ENCODE data around the gene TRIM7. TPM values are rescaled to one million over a fixed set of nuclear protein-coding genes. Genes with fewer than 3 reads are reported as not detected.

The TRIM7 gene
- total and polyA plus RNA-seq, 9 of the 15 experiments (the other 6 are each of a cell fraction or from before 2014, with no cell fraction given), result 2.6 to 14.9 (median 8.9) TPM

- TF ChIP-seq ZC3H8 (IDR thresholded peaks at IDR 0.05) (no peak), TOE1 (IDR thresholded peaks at IDR 0.05; ENCODE audit: borderline replicate concordance) (no peak), TOE1 (CRISPR knock-in tag; IDR thresholded peaks at IDR 0.05; ENCODE audit: borderline replicate concordance, low read depth) (no peak), MCM3 (IDR thresholded peaks at IDR 0.05) (no peak), OTX1 (CRISPR knock-in tag; IDR thresholded peaks at IDR 0.05) (peak; percentile 73), TAF9B (IDR thresholded peaks at IDR 0.05; ENCODE audit: partially characterized antibody) (no peak), SMAD1 (IDR thresholded peaks at IDR 0.05; ENCODE audit: low read depth, low read length, partially characterized antibody) (no peak), PCBP1 (IDR thresholded peaks at IDR 0.05; ENCODE audit: low read depth, low read length, poor library complexity, severe bottlenecking) (no peak), RBM14 (IDR thresholded peaks at IDR 0.05; ENCODE audit: borderline replicate concordance, insufficient read depth, low read depth, low read length) (no peak), ARID1B (IDR thresholded peaks at IDR 0.05) (peak; percentile 52; the same call in 1 of the 2 replicates), KLF13 (tag; IDR thresholded peaks at IDR 0.05; ENCODE audit: borderline replicate concordance, low read depth) (no peak), POLR2AphosphoS2 (IDR thresholded peaks at IDR 0.05; ENCODE audit: low read length) (no peak), RBM15 (IDR thresholded peaks at IDR 0.05; ENCODE audit: insufficient read depth, low read length) (no peak), MIER1 (IDR thresholded peaks at IDR 0.05; ENCODE audit: low read depth) (peak; percentile 27; the same call in 1 of the 2 replicates), NEUROD1 (IDR thresholded peaks at IDR 0.05; ENCODE audit: borderline replicate concordance, low read depth, low read length, partially characterized antibody) (no peak), TFAP4 (CRISPR knock-in tag; IDR thresholded peaks at IDR 0.05; ENCODE audit: borderline replicate concordance) (peak; percentile 52; the same call in 1 of the 2 replicates), RCOR1 (IDR thresholded peaks at IDR 0.05; ENCODE audit: borderline replicate concordance in 1 of 2, low read depth in 2 of 2, low read length in 2 of 2) (no peak), HCFC1 (IDR thresholded peaks at IDR 0.05; ENCODE audit: low read depth, low read length) (no peak), MEF2A (IDR thresholded peaks at IDR 0.05; ENCODE audit: control insufficient read depth, low read depth, low read length) (no peak), PHF21A (IDR thresholded peaks at IDR 0.05; ENCODE audit: borderline replicate concordance, low read depth) (no peak)
- TF ChIP-seq, protein P1, sequence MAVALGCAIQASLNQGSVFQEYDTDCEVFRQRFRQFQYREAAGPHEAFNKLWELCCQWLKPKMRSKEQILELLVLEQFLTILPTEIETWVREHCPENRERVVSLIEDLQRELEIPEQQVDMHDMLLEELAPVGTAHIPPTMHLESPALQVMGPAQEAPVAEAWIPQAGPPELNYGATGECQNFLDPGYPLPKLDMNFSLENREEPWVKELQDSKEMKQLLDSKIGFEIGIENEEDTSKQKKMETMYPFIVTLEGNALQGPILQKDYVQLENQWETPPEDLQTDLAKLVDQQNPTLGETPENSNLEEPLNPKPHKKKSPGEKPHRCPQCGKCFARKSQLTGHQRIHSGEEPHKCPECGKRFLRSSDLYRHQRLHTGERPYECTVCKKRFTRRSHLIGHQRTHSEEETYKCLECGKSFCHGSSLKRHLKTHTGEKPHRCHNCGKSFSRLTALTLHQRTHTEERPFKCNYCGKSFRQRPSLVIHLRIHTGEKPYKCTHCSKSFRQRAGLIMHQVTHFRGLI (CRISPR knock-in tag; IDR thresholded peaks at IDR 0.05), result no peak
- TF ChIP-seq, protein P2, sequence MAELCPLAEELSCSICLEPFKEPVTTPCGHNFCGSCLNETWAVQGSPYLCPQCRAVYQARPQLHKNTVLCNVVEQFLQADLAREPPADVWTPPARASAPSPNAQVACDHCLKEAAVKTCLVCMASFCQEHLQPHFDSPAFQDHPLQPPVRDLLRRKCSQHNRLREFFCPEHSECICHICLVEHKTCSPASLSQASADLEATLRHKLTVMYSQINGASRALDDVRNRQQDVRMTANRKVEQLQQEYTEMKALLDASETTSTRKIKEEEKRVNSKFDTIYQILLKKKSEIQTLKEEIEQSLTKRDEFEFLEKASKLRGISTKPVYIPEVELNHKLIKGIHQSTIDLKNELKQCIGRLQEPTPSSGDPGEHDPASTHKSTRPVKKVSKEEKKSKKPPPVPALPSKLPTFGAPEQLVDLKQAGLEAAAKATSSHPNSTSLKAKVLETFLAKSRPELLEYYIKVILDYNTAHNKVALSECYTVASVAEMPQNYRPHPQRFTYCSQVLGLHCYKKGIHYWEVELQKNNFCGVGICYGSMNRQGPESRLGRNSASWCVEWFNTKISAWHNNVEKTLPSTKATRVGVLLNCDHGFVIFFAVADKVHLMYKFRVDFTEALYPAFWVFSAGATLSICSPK (IDR thresholded peaks at IDR 0.05; ENCODE audit: borderline replicate concordance), result no peak
Measured at GRCh38 chr5:181160152-181160754, 44.7 kb downstream of the TRIM7 start (continued).
